NCI-H526 (cell line): ENCODE data around the gene FUCA2.
A peak's percentile ranks its signal among the peaks of the same experiment; 100 is the strongest.

Experiments used
- DNase-seq, 2 experiments: peaks; one replicate each; lab custom pipeline; 2025; lab: John Stamatoyannopoulos, UW

The FUCA2 gene, protein sequence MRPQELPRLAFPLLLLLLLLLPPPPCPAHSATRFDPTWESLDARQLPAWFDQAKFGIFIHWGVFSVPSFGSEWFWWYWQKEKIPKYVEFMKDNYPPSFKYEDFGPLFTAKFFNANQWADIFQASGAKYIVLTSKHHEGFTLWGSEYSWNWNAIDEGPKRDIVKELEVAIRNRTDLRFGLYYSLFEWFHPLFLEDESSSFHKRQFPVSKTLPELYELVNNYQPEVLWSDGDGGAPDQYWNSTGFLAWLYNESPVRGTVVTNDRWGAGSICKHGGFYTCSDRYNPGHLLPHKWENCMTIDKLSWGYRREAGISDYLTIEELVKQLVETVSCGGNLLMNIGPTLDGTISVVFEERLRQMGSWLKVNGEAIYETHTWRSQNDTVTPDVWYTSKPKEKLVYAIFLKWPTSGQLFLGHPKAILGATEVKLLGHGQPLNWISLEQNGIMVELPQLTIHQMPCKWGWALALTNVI

DNA sequence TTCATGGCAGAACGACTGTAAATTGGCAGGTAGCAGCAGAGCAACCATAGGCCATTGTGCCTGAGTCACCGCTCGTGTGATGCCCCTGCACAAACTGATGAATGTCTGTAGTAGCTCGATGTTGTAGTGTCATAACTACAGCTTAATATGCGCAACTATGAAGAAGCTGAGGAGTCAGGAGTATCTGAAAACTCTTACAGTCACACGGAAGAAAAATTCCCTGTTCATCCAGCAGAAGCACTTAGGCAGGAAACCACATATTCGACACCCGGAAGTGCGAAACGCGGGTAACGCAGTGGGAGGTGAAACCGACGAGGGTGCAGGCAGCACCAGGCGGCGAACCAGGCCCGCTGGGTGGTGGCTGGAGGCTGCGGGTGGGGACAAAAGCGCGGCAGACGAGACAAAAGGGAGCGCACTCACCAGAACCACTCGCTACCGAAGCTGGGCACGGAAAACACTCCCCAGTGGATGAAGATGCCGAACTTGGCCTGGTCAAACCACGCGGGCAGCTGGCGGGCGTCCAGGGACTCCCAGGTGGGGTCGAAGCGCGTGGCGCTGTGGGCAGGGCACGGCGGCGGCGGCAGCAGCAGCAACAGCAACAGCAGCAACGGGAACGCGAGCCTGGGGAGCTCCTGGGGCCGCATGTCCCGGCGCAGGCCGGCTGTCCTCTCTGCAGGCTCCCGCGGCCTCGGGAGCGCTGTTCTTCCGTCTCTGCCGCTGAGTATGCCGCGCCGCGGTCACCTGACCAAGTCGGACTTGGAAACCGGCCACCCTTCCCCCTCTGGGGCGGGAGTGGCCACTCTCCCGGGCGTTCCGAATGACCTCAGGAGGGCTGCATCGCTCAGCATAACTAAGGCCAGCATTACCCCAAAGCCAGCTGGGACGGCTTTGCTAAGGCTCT is at the start of gene FUCA2:
Gene FUCA2, minus strand, starts transcription at position 730 of the 901 bp plus-strand sequence. Its CDS starts 86 bp downstream, at position 644.
- DNase-seq = peak in 1 of 2 experiments; percentile 64

DNA sequence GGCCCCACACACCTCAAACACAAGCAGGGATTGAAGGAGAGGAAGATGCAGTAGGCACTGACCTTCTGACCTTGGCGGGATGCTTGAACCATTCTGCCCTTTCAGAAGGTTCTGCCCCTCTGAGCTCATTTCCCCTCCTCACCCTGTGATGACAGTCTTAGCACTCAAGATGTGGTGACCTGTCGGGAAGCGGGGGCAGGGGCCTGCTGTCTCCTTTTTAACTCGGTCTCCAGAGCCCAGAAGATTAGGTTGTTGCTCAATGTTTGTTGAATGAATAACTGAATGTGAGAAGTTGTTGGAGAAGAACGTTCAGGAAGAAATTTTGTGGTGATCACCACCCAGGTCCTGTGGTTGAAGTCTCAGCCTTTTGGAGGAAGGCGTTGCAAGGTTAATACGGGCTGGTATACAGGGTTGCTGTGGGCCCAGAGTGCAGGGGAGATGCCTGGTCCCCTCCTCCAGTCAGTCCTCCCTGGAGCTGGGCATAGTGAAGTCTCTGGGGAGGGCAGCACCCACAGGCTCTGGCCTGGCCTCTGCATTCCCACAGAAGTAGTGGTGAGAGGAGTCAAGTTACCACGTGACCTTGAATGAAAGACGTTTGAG is 49.7 kb upstream of the FUCA2 start:
- no peak for DNase-seq

DNA sequence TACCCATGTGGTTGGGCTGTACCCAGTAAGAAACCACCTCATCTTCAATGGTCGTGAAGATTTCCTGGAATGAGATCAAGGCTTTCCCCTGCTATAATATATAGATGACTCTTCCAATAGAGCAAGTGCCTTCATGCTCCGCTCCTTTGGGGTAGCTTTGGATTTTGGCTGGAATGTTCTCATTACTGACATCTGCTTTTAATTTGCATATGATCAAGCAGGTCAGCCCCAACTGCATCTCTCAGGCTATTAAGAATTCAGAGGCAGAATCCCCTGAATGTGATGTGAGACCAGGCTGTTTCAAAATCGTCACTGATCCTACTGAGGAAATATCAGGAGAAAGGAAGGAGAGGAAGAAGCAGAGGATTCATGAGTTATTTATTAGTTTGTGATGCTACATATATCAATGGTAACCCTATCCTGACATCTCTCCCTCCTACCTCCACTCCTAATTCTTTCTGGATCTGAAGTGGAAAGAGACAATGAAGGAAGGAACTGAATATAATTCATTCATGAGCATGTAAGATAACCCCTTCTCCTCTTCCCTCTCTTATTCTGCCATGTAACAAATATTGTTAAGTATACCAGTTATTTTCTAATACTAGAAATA is 47.6 kb upstream of the FUCA2 start:
- DNase-seq = no peak

GRCh38 chr6:143556529-143556928 is 45.0 kb upstream of the FUCA2 start:
- DNase-seq = no peak

DNA sequence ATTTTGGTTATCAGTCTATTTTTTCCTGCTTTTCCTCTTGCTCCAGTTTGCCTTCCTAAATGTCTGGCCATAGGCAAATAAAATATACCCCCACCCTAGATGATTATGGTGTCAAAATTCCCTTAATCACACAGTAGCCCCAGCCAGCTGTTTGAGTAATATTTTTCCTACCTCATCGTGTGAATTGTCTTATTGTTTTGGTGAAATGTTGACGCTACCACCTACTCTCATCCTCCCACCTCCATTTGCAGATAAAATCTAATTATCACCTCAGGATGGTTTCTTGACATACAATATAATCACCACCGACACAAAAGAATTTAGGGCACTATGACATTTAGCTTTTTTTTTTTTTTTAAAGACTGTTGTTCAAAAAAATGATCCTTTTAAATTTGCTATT is 44.1 kb upstream of the FUCA2 start:
- DNase-seq = no peak

GRCh38 chr6:143555071-143555492 is 43.6 kb upstream of the FUCA2 start:
- DNase-seq = no peak

- DNase-seq = no peak
Observed at GRCh38 chr6:143553337-143553736, 41.8 kb upstream of the FUCA2 start.

GRCh38 chr6:143549949-143550268 is 38.4 kb upstream of the FUCA2 start:
- no peak for DNase-seq

DNA sequence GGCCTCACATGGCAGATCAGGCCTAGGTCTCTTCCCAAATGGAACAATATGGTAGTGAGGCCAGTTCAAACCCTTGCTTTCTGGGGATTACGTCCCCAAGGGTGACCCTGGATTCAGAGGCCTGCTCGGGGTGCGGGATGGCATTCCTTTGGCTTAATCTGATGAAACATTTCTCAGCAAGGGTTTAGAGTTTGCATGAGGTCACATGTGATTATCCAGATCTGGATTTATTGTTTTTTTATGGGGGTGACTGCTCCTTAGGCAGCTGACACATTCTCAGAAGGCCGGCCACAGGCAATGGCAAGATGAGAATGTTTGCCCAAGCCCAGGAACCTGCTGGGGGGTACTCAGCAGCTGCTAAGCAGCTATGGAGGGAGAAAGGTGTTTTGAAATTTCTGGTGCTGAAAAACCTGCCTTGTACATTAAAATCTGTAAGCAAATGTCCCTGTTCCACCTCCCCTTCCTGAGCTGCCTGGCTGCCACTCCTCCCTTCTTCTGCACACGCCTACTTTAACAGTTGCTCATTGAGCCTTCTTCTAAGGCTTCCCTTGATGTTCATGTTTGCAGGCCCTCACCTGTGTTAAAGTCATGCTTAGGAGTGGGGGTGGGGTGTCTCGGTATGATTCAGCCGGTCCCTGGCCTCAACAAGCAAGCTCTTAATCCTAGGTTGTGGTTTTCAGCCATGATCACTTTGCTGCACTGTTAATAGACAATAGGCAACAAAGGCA is 37.9 kb upstream of the FUCA2 start:
- DNase-seq = no peak

GRCh38 chr6:143546599-143546998 is 35.1 kb upstream of the FUCA2 start:
- DNase-seq = no peak

- DNase-seq = no peak
Observed at GRCh38 chr6:143545976-143546547, 34.5 kb upstream of the FUCA2 start.

DNA sequence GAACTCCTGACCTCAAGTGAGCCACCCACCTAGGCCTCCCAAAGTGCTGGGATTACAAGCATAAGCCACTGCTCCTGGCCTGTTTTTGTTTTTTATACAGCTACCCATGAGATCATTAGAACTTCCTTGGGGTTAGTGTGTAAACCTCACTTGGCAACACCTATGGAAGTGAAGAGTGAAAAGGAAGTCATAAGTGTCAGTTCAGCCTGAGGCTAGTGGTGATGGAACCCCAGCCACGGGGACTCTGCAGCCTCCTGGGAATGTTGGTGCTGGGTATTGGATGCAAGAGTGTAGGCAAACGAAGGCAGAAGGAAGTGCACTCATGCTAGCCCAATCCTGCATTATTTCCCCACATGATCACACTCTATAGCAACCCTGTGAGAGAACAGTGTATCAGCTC is 33.6 kb upstream of the FUCA2 start:
- no peak for DNase-seq

DNA sequence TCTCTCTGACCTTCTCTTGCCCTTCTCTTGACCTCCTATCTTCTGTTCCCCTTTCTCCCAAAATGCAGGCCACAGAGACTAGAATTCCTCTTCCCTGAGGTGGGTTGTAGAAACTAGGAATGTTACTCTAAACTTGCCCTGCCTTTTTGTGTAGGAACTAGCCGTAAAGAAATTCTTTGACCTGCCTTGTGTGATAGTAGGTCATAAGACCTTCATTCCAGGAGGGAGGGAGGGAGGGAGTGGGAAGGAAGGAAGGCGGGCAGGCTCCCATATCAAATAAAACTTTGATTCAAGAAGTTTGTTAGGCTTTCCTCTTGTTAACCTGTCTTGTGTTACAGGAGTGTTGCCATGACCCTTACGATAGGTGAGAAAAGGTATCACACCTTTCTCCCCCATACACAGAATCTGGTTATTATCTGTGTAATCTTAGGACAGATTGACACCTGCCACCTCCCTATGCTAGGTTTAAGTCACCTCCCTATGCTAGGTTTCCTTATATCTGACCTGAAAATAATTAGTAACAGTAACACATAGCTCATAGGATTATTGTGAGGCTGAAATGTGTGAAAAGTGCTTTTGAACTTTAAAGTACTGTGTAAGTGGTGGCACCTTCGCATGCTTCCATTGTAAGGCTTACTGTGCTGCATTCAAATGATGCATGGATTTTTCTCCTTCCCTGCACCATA is 32.6 kb upstream of the FUCA2 start:
- DNase-seq = no peak

DNA sequence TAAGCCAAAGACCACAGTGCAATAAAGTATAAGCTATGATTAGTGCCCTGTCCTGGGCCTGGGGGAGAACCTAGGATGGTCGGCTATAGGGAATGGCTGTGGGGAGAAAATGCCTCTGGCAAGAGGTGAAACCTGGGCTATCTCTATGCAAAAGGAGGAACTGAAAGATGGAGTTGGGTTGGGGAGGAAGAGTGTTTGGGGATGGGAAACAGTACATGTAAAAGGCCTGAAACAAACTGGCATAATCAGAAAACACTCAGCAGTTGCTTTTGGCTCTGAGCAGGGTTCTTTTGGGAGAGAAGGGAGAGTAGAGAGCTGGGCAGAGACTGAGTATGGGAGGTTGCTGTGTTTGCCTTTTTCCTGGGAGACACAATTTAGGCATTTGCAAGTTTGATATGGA is 31.9 kb upstream of the FUCA2 start:
- no peak for DNase-seq

GRCh38 chr6:143542888-143543287 is 31.4 kb upstream of the FUCA2 start:
- DNase-seq = no peak

DNA sequence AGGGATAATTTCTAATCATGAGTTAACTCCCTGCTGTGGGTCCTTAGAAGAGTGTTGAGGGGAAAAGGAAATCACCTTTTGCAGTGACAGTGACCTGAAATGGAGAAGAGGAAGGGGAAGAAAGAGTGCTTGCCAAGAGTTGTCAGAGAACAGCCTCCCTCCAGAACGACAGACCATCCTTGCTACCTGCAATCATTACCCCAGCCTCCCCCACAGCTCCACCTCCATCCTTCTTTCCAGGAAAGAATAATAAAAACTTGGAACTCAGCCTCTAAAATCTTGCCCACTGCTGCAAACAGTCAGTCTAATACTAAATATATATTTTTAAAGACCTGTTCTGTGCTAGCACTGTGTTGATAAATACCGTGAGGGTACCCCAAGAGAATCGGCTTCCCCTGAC is 28.7 kb upstream of the FUCA2 start:
- DNase-seq = no peak

GRCh38 chr6:143539734-143540133 is 28.2 kb upstream of the FUCA2 start:
- no peak for DNase-seq

DNA sequence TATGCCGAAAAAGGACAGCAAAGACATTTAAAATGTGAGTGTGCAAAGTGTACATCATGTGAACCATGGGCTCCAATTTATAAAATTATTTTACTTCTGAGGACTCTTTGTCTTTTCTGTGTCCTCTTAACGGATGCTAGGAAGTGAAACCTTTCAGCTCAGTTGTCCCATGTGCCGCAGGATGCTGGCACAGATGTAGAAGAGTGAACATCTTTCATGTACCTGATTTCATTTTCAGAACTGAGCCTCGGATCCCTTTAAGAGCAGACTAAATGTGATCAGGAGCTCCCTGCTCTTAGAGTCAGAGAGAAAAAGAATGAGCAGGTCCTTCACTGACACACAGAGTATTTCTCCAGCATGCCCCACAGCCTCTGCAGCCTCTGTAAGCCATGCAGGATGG is 27.6 kb upstream of the FUCA2 start:
- no peak for DNase-seq

DNA sequence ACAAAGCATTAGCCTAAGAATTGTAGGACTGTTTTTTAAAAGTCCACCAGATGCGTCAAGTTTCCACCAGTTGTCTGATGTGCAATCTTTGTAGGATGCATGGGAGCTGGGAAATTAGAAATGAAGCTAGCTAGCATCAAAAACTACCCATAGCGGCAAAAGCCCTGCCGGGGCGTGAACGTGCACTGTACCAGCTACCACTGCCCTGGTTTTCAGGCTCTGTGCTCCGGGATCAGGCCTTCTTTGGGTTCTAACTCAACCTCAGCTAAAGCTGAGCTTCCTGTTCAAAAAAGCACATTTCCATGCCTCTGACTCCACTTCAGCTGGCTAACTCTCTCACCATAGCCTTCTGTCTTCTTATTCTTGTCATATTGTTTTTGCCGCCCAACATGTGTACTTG is 26.9 kb upstream of the FUCA2 start:
- no peak for DNase-seq

DNA sequence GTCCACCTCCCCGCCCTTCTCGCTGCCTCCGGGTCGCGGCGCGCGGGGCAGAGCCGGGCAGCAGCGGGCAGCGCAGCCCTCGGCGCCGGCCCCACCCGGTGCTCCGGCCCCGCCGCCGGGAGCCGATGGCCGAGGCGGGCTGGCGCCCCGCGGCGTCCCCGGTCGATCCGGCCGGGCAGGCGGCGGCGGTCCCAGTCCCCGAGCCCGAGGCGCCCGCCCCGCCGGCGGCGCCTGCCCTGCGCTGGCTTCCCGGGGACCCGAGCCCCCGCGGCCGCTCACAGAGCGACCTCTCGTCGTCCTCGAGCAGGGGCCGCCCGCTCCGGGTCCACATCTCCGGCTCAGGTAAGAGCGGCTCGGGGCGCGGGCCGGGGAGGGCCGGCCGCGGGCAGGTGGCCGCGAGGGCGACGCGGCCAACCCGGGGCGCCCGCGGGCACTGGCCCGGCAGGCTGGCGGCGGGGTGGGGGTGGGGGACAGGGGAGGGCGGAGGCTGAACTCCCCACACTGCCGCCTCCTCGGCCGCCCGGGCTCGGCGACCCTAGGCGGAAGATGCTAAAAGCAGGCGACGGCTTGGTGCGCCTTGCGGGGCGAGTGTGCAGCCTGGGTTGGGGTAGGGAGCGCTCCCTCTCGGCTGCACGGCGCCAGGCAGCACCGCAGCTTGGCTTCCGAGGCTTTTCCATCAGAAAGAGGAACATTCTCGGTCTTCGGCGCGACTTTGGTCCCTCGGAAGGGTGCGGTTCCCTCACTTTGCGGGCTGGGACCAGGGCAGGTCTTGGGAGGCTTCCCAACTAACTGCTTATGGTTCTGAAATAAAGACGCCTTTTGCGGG is 25.6 kb upstream of the FUCA2 start:
- DNase-seq = peak; percentile 15 to 83
